HCT116 (cell line): ENCODE results near the gene KRT77. TPM values are rescaled to one million over a fixed set of nuclear protein-coding genes. Genes with fewer than 3 reads are reported as not detected.

Experiments
- ATAC-seq: fragments of 200-7000 bp; cut with Tn5 transposase; 2 replicates; pipeline ENCODE4 v1.9.1; 2020; ENCODE audit warnings: mild to moderate bottlenecking, moderate library complexity
- BruUV-seq: library from RNA; stranded (reverse); fragments of 400-500 nt; replicated peaks from 2 replicates; lab custom pipeline; 2021; lab: Mats Ljungman, UMichigan
- CTCF ChIA-PET: fragments of 300-600 bp; sonication (Branson Sonifier 250); formaldehyde crosslinking; loops from one replicate; lab custom pipeline; 2021; ENCODE audit warnings: antibody characterized with exemption; lab: Charles Lee
- POLR2A ChIA-PET: fragments of 300-600, 350-600 bp; sonication (Branson Sonifier 250); formaldehyde crosslinking; loops from one replicate; lab custom pipeline; 2021; ENCODE audit warnings: antibody characterized with exemption; lab: Charles Lee
- RAD21 ChIA-PET, 2 experiments: fragments of 300-600 bp; sonication (Branson Sonifier 250); formaldehyde crosslinking; loops; one replicate each; lab custom pipeline; 2023; ENCODE audit warnings: low total read pairs in 2 of 2; ENCODE audit not compliant: uncharacterized antibody in 2 of 2, unreplicated experiment in 2 of 2, low non-redundant PET in 1 of 2; lab: Charles Lee
- DNase-seq: peaks from one replicate; pipeline ENCODE4 v3.0.0-alpha.2; 2010; ENCODE audit warnings: low read depth, low spot score
- H2AFZ ChIP-seq: fragments of 200-600 bp; shearing (Covaris generic), sonication (generic); 2 replicates; pipeline ENCODE4 v1.6.1; 2017; ENCODE audit warnings: low read depth, mixed run types, mixed read lengths, antibody characterized with exemption, low read length; ENCODE audit not compliant: poor library complexity, severe bottlenecking
- H3K27ac ChIP-seq: 2 replicates; pipeline ENCODE4 v1.5.1; 2012; ENCODE audit warnings: low read depth, low read length
- H3K27me3 ChIP-seq: fragments of 200-600 bp; sonication (generic); 2 replicates; pipeline ENCODE4 v1.6.1; 2016; ENCODE audit warnings: mixed run types, low read length, mixed read lengths; ENCODE audit not compliant: insufficient read depth
- H3K36me3 ChIP-seq, 2 experiments: fragments of 200-500 bp in 1 of 2; fragments of 200-600 bp in 1 of 2; sonication (Bioruptor generic) in 1 of 2; sonication (generic) in 1 of 2; 2 replicates each; pipeline versions ENCODE4 v1.5.1 to v1.6.1; 2014 to 2016; ENCODE audit warnings: low read length in 2 of 2, inconsistent platforms in 1 of 2, mixed read lengths in 1 of 2, mixed run types in 1 of 2; ENCODE audit not compliant: insufficient read depth in 2 of 2, control insufficient read depth in 1 of 2
- H3K4me1 ChIP-seq, 2 experiments: fragments of 200-600 bp in 1 of 2; sonication (generic) in 1 of 2; 2 replicates each; pipeline versions ENCODE4 v1.5.1 to v1.6.1; 2012 to 2017; ENCODE audit warnings: low read length in 2 of 2, inconsistent platforms in 1 of 2, mild to moderate bottlenecking in 1 of 2, mixed read lengths in 1 of 2, mixed run types in 1 of 2, moderate library complexity in 1 of 2; ENCODE audit not compliant: insufficient read depth in 2 of 2, control insufficient read depth in 1 of 2
- H3K4me2 ChIP-seq: fragments of 200-600 bp; sonication (generic); 2 replicates; pipeline ENCODE4 v1.6.1; 2017; ENCODE audit warnings: mixed run types, low read length, mixed read lengths
- H3K4me3 ChIP-seq, 2 experiments: fragments of 200-600 bp in 1 of 2; sonication (generic) in 1 of 2; replicated peaks in 1 of 2; 2 replicates each; pipeline ENCODE4 v1.5.1; 2011 to 2016; ENCODE audit warnings: low read length in 2 of 2, control low read depth in 1 of 2, low read depth in 1 of 2, mild to moderate bottlenecking in 1 of 2, mixed read lengths in 1 of 2, mixed run types in 1 of 2
- H3K79me2 ChIP-seq: fragments of 200-600 bp; sonication (generic); 2 replicates; pipeline ENCODE4 v1.6.1; 2017; ENCODE audit warnings: mild to moderate bottlenecking, mixed run types, low read length, moderate library complexity, mixed read lengths; ENCODE audit not compliant: insufficient read depth
- H3K9ac ChIP-seq: fragments of 200-600 bp; sonication (generic); 2 replicates; pipeline ENCODE4 v1.6.1; 2016; ENCODE audit warnings: low read length, mixed read lengths
- H3K9me2 ChIP-seq: fragments of 200-600 bp; sonication (generic), shearing (Covaris generic); 2 replicates; pipeline ENCODE4 v1.6.1; 2017; ENCODE audit warnings: mixed run types, mild to moderate bottlenecking, moderate library complexity; ENCODE audit not compliant: insufficient read depth
- H3K9me3 ChIP-seq, 2 experiments: fragments of 200-500 bp in 1 of 2; fragments of 200-600 bp in 1 of 2; sonication (Bioruptor generic) in 1 of 2; sonication (generic) in 1 of 2; 2 replicates each; pipeline ENCODE4 v1.6.1; 2014 to 2017; ENCODE audit warnings: low read length in 2 of 2, mixed read lengths in 2 of 2, inconsistent platforms in 1 of 2, low read depth in 1 of 2, mild to moderate bottlenecking in 1 of 2, mixed run types in 1 of 2, moderate library complexity in 1 of 2; ENCODE audit not compliant: control insufficient read depth in 1 of 2, insufficient read depth in 1 of 2
- H4K20me1 ChIP-seq: fragments of 200-600 bp; sonication (generic), shearing (Covaris generic); 2 replicates; pipeline ENCODE4 v1.6.1; 2017; ENCODE audit warnings: mixed run types, mild to moderate bottlenecking, moderate library complexity; ENCODE audit not compliant: insufficient read depth
- ATF3 ChIP-seq: IDR thresholded peaks from 2 replicates; pipeline ENCODE4 v1.6.1; 2012
- CBX3 ChIP-seq: IDR thresholded peaks from 2 replicates; pipeline ENCODE4 v1.6.1; 2012; ENCODE audit warnings: low read depth
- CEBPB ChIP-seq: IDR thresholded peaks from 2 replicates; pipeline ENCODE4 v1.6.1; 2012; ENCODE audit warnings: low read depth
- EGR1 ChIP-seq: IDR thresholded peaks from 2 replicates; pipeline ENCODE4 v1.6.1; 2012; ENCODE audit warnings: low read depth
- ELF1 ChIP-seq: IDR thresholded peaks from 2 replicates; pipeline ENCODE4 v1.6.1; 2012; ENCODE audit warnings: low read depth, borderline replicate concordance
- EZH2phosphoT487 ChIP-seq: fragments of 200-600 bp; IDR thresholded peaks from 2 replicates; pipeline ENCODE4 v1.6.1; 2018; ENCODE audit warnings: antibody characterized with exemption, borderline replicate concordance
- MAX ChIP-seq: IDR thresholded peaks from 2 replicates; pipeline ENCODE4 v1.6.1; 2012
- POLR2A ChIP-seq: IDR thresholded peaks from 2 replicates; pipeline ENCODE4 v1.7.0; 2011; ENCODE audit warnings: borderline replicate concordance; ENCODE audit not compliant: insufficient read depth, insufficient read length; ENCODE audit errors: extremely low read depth
- POLR2AphosphoS5 ChIP-seq: IDR thresholded peaks from 2 replicates; pipeline ENCODE4 v1.6.1; 2011; ENCODE audit warnings: mild to moderate bottlenecking, low read depth, low read length, moderate library complexity
- SP1 ChIP-seq: IDR thresholded peaks from 2 replicates; pipeline ENCODE4 v1.6.1; 2012; ENCODE audit warnings: low read depth
- TCF7L2 ChIP-seq: IDR thresholded peaks from 2 replicates; pipeline ENCODE4 v1.7.0; 2011; ENCODE audit warnings: borderline replicate concordance, inconsistent platforms; ENCODE audit not compliant: insufficient read depth, insufficient read length; ENCODE audit errors: extremely low read depth
- intact Hi-C: fragments of 100-400 bp; cut with micrococcal nuclease; formaldehyde crosslinking; loops from 2 replicates; pipeline ENCODE4 v1.10.0; 2022
- total RNA-seq: library from RNA; stranded (reverse); gene quantifications from one replicate; pipeline ENCODE4 v1.2.1, GENCODE V29; 2021; ENCODE audit not compliant: unreplicated experiment
- TF ChIP-seq, protein P1 (sequence below), 3 experiments: fragments of 200-600 bp in 1 of 3; sonication (generic) in 1 of 3; IDR thresholded peaks in 2 of 3; conservative IDR thresholded peaks in 1 of 3; 2 replicates each; pipeline ENCODE4 v1.5.1; 2012 to 2017; ENCODE audit warnings: low read depth in 2 of 3, low read length in 2 of 3, antibody characterized with exemption in 1 of 3, borderline replicate concordance in 1 of 3, control low read depth in 1 of 3, mild to moderate bottlenecking in 1 of 3, mixed read lengths in 1 of 3, mixed run types in 1 of 3, moderate library complexity in 1 of 3; ENCODE audit not compliant: insufficient read depth in 1 of 3

KRT77 gene
- total RNA-seq, 1 experiment from 2014 or later, result not detected

DNA sequence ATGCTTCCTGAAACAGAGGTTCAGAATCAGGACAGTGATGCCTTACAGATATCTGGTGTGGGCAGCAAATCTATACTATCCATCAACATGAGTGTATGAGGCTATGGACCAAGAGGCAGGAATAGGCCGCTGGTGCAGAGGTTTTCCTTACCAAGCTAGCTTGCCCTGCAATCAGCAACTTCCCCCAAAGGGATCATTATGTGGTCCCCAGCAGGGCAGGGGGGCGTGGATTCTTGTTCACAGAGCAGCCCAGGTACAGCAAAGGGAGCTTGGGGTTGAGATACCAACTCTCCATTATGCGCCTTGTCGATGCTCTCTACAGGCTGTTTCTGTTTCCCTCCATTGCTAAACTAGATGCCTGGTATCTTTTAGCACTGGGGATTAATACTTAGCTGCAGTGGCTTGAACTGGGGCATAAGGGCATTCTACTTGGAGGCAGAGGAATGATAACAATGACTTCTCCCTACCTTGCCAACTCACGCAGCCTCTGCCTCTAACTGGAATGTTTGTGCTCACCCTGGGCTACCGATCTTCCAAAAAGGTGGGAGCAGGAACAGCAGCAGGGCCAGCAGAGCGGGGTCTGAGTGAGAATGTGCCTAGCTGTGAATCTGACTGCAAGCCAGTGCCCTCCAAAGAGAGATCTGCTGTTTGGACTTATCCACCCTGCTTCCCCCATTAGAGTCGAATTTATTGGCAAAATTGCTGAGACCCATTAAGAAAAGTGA lies 12.8 kb downstream of the KRT77 start:
- ChIA-PET CTCF (interaction anchor here (0.6 kb wide), 1 partner anchor 759 kb away, joined by 3 read pairs; no protein-coding TSS in a partner anchor), RAD21 (no interaction called here), POLR2A (interaction anchor here (1.0 kb wide), 1 partner anchor 16 kb away, joined by 3 read pairs; no protein-coding TSS in a partner anchor)
- TF ChIP-seq MAX, result no peak
- no peak for TF ChIP-seq EGR1
- no peak for TF ChIP-seq CBX3
- TF ChIP-seq POLR2AphosphoS5, result no peak
- no peak for ATAC-seq
- no peaks in the 10 kb centered on the region for H3K36me3 ChIP-seq
- H3K4me3 ChIP-seq, result no peak overlapping the region
- no peaks in the 10 kb centered on the region for H3K9me2 ChIP-seq
- H3K27ac ChIP-seq, result no peak overlapping the region
- H3K4me2 ChIP-seq, result no peak overlapping the region
- H4K20me1 ChIP-seq, result no peaks in the 10 kb centered on the region
- no peaks in the 10 kb centered on the region for H3K27me3 ChIP-seq
- no peak overlapping the region for H3K9ac ChIP-seq
- H3K4me1 ChIP-seq, result peaks cover 2 to 17% of the 10 kb centered on the region in 2 experiments; a peak in 3 of 4 replicates
- no peak overlapping the region for H2AFZ ChIP-seq
- BruUV-seq, result no TSS peak
- H3K79me2 ChIP-seq, result no peaks in the 10 kb centered on the region
- H3K9me3 ChIP-seq, result no peaks in the 10 kb centered on the region
- DNase-seq, result no peak
- intact Hi-C loops, result no loop called here

DNA sequence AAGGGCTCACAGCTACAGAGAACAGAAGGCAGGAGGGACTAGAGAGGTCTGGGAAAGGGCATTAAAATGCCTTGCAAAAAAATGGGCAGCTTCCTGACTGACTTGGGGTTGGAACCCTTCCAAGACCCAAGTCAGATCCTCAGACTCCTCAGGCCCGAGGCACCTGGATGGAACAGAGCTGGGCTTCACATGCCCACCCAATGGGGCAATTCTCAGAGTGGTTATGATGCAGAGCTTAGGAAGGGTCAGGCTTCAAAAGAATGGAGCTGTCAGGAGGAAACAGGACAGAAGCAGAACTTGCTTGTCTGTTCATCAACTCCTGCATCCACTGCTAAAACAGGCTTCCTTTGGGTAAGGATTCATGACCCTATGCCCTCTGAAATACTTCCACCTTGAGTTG lies 13.4 kb downstream of the KRT77 start:
- CTCF ChIA-PET, result interaction anchor here (0.6 kb wide), 1 partner anchor 760 kb away, joined by 3 read pairs; no protein-coding TSS in a partner anchor
- H3K36me3 ChIP-seq, result no peaks in the 10 kb centered on the region
- RAD21 ChIA-PET, result no interaction called here
- no peak overlapping the region for H2AFZ ChIP-seq
- BruUV-seq, result no TSS peak
- H3K4me3 ChIP-seq, result no peak overlapping the region
- peaks cover 2 to 17% of the 10 kb centered on the region in 2 experiments; a peak in 3 of 4 replicates for H3K4me1 ChIP-seq
- TF ChIP-seq EZH2phosphoT487, result no peak
- TF ChIP-seq CEBPB, result no peak
- TF ChIP-seq SP1, result no peak
- TF ChIP-seq POLR2A, result no peak
- no peak for TF ChIP-seq CBX3
- TF ChIP-seq POLR2AphosphoS5, result no peak
- no peak for TF ChIP-seq ATF3
- no peak for TF ChIP-seq TCF7L2
- TF ChIP-seq EGR1, result no peak
- no peak for TF ChIP-seq MAX
- TF ChIP-seq, protein P1, sequence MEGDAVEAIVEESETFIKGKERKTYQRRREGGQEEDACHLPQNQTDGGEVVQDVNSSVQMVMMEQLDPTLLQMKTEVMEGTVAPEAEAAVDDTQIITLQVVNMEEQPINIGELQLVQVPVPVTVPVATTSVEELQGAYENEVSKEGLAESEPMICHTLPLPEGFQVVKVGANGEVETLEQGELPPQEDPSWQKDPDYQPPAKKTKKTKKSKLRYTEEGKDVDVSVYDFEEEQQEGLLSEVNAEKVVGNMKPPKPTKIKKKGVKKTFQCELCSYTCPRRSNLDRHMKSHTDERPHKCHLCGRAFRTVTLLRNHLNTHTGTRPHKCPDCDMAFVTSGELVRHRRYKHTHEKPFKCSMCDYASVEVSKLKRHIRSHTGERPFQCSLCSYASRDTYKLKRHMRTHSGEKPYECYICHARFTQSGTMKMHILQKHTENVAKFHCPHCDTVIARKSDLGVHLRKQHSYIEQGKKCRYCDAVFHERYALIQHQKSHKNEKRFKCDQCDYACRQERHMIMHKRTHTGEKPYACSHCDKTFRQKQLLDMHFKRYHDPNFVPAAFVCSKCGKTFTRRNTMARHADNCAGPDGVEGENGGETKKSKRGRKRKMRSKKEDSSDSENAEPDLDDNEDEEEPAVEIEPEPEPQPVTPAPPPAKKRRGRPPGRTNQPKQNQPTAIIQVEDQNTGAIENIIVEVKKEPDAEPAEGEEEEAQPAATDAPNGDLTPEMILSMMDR (IDR thresholded peaks at IDR 0.05 in 2 of 3, conservative IDR thresholded peaks at IDR 0.05 in 1 of 3; ENCODE audit: borderline replicate concordance in 1 of 3, insufficient read depth in 1 of 3, low read depth in 2 of 3, low read length in 2 of 3), result no peak
- no peak for TF ChIP-seq ELF1
- no peak overlapping the region for H3K9ac ChIP-seq
- no peak for DNase-seq
- intact Hi-C loops, result no loop called here
- no peaks in the 10 kb centered on the region for H3K9me3 ChIP-seq
- H3K4me2 ChIP-seq, result no peak overlapping the region
- ATAC-seq, result no peak
- H3K27ac ChIP-seq, result no peak overlapping the region
- H3K9me2 ChIP-seq, result no peaks in the 10 kb centered on the region
- no peaks in the 10 kb centered on the region for H3K27me3 ChIP-seq
- no peaks in the 10 kb centered on the region for H4K20me1 ChIP-seq
- no peaks in the 10 kb centered on the region for H3K79me2 ChIP-seq
- POLR2A ChIA-PET, result interaction anchor here (1.0 kb wide), 1 partner anchor 16 kb away, joined by 3 read pairs; no protein-coding TSS in a partner anchor
